GM19035 (cell line): ENCODE data around the gene TMED8.

Experiments used
- ATAC-seq: cut with Tn5 transposase; IDR thresholded peaks from one replicate; pipeline ENCODE4 v1.9.1; 2021; ENCODE audit not compliant: unreplicated experiment

TMED8 gene

DNA sequence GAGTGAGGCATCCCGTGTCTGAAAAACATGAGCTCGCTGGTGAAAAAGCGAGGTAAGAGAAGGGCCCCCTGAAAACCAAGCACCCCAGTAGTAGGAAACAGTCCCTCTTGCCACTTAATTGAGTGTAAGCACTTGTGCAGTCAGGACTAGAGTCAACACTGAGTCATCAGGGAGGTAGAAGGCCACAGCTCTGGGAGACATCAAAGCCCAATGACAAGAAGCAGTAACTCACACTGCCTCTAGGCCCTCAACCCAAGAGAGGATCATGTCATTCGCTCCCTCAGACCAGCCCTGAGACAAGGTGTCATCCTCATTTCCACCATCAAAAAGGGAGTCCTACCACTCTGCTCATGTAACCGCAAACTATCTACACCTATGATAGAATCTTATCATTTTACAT lies 74.0 kb downstream of the TMED8 start:
- no peak for ATAC-seq

DNA sequence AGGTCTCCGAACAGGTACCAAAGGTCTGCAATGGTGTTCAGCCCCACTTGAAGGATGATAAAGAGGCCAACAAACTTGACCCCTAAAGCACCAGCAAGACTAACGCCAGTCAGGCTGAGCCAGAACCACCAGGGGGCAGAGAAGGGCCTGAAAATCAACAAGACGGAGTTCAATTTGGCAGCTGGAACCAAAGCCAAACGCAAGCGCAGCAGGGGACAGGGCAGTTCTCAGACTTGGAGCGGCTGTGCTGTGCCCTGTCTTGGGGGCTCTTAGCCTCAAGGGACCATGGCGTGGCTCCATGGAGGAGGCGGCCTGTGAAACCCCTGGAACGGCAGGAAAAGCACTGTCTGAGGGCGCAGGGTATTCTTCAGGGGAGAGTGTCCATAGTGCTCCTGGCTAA lies 75.8 kb downstream of the TMED8 start:
- no peak for ATAC-seq

DNA sequence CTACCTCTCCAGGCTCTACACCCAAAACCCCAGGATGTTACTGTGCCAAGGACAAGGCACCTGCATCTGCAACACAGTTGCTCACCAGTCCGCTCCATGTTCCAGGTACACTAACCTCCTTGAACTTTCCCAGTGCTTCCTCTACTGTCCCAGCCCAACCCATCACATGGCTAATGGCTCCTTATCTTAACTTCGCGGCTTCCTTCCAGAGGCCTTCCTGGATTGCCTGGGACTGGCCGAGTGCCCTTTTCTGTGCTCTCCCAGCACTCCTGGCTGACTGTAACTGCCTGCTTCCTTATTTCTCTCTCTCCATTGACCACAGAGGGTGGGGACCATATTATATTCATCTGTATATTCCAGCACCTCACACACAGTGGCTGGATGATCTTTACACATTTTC lies 77.1 kb downstream of the TMED8 start:
- no peak for ATAC-seq

DNA sequence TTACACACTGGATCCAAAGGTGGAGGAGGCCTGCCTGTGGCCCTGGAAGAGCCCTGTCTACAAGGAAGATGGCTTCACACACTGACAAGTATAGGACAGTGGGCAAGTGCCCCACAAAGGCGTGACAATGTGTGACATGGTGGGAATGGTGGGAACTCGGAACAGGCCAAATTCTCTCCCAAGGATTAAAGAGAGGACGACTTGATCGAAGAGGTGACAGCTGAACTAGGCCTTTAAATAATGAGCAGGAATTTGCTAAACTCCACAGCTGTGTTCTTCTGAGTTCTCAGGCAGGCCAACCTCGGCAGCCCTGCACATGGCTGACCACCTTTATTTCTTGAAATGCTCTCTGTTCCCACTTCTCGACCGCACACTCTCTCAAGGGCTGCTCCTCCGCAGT lies 80.0 kb downstream of the TMED8 start:
- no peak for ATAC-seq

DNA sequence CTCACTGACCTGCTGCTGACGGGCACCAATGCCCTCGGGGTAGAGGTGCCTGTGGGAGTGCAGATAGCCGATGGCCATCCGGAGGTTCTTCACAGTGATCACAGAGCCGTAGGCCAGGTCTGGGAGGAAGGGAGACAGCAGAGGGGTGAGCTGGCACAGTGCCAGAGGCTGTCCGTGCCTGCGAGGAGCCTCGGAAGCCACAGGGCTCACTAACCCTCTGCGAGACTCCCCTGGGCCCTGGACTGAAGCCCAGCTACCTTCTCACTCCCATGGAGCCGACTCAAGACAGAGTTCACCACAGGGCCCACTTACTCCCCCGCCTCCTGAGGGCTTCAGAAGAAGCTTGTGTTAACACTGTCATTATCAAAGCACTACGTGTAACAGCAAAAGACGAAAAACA lies 80.7 kb downstream of the TMED8 start:
- no peak for ATAC-seq

DNA sequence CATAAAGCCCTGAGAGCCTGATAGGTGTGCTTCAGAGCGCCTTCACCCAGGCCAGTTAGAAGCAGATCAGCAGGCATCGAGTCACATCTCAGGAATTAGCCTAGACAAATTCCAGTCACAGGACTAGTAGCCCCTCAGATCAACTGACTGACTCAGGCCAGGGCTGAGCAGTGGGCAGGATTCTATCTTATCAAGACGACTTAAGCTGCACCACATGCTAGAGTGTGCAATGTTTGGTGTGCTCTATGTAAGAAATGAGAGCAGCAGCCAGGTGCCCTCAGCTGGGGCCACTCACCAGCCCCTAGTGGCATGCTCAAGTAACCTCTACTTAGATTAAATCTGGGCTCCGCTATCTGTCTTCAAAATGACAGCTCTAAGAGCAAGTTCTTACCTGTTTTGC lies 86.2 kb downstream of the TMED8 start:
- ATAC-seq, result no peak

DNA sequence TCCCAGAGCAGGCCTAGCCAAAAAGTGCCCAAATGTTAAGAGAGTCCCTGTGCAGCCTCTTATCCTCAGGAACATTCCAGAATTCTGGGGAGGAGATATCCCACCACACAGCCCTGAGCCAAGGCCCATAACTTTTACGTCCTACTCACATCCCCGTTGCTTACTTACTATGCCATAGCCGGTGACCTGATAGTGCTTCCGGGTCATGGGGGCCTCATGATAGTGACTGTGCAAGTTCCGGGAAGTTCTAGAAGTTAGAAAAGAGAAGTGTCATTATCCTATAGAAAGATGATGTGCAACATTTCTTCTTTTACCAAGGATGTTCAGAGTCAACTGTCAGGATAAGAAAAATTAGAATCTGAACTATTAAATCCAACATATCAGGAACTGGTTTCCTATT lies 90.3 kb downstream of the TMED8 start:
- no peak for ATAC-seq
